Dendritic cell treated with granulocyte-macrophage colony-stimulating factor and Interleukin-4, amounts not matched to agents 40 ng/mL and 50 ng/mL, for 4 days (primary cell): ENCODE measurements around the gene SLC35B1.
"Not testable (repeated sequence)": the region's sequence is repeated elsewhere in the genome, so short reads cannot be mapped to it uniquely, and the experiment has no call there.

Experiments
- H3K27ac Mint-ChIP-seq: one replicate; pipeline ENCODE4 v1.8.0; 2022; ENCODE audit warnings: mild to moderate bottlenecking, mixed read lengths
- H3K27me3 Mint-ChIP-seq: one replicate; pipeline ENCODE4 v1.8.0; 2022; ENCODE audit warnings: mild to moderate bottlenecking, mixed read lengths
- H3K36me3 Mint-ChIP-seq: one replicate; pipeline ENCODE4 v1.8.0; 2022; ENCODE audit warnings: low read depth, mixed read lengths
- H3K4me1 Mint-ChIP-seq: one replicate; pipeline ENCODE4 v1.8.0; 2022; ENCODE audit warnings: low read depth, mixed read lengths
- H3K4me3 Mint-ChIP-seq: one replicate; pipeline ENCODE4 v1.8.0; 2022; ENCODE audit warnings: mild to moderate bottlenecking, moderate library complexity, mixed read lengths
- H3K9me3 Mint-ChIP-seq: one replicate; pipeline ENCODE4 v1.8.0; 2022; ENCODE audit warnings: mixed read lengths
- intact Hi-C: fragments of 100-400 bp; cut with micrococcal nuclease; formaldehyde crosslinking; loops from one replicate; pipeline ENCODE4 v1.15.0; 2022

Gene SLC35B1

DNA sequence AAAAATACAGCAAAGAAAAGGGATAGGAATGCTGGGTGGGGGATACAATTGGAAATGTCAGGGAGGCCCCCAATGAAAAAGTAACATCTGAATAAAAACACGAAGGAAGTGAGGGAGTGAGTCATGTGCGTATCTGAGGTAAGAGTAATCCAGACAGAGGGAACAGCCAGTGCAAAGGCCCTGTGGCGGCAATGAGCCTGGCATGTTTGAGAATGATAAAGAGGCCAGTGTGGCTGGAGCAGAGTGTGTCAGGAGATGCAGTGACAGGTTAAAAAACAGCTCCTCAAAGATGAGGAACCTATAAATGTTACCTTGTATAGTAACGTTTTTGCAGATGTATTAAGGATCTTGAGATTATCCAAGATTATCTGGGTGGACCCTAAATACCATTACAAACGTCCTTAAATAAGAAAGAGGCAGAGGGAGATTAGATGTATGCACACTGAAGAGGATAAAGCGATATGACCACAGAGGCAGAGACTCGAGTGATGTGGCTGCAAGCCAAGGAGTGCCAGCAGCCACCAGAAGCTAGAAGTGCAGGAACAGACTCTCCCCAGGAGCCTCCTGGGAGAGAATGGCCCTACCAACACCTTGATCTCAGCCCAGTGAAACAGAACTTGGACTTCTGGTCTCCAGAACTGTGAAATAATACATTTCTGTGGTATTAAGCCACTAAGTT, 17.8 kb upstream of the SLC35B1 start:
- intact Hi-C loops: no loop called here
- no peaks in the 10 kb centered on the region for H3K9me3 Mint-ChIP-seq
- H3K4me1 Mint-ChIP-seq: peaks cover 49% of the 10 kb centered on the region
- peak overlapping the region; percentile 1 for H3K27ac Mint-ChIP-seq
- H3K4me3 Mint-ChIP-seq: no peak overlapping the region
- no peaks in the 10 kb centered on the region for H3K27me3 Mint-ChIP-seq
- peaks cover 25% of the 10 kb centered on the region for H3K36me3 Mint-ChIP-seq

DNA sequence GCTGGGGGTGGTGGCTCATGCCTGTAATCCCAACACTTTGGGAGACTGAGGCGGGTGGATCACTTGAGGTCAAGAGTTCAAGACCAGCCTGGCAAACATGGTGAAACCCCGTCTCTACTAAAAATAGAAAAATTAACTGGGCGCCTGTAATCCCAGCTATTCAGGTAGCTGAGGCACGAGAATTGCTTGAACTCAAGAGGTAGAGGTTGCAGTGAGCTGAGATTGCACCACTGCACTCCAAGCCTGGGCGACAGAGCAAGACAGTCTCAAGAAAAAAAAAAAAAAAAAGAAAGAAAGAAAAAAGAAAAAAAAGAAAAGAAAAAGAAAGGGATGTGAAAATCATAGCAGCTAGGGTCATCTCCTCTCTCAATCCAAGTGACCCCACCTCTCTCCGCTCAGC, 16.8 kb upstream of the SLC35B1 start:
- Mint-ChIP-seq H3K36me3 (peaks cover 33% of the 10 kb centered on the region), H3K4me1 (peaks cover 41% of the 10 kb centered on the region)
- H3K27me3 Mint-ChIP-seq, intact Hi-C loops, H3K4me3 Mint-ChIP-seq, H3K27ac Mint-ChIP-seq, H3K9me3 Mint-ChIP-seq: not testable (repeated sequence)

DNA sequence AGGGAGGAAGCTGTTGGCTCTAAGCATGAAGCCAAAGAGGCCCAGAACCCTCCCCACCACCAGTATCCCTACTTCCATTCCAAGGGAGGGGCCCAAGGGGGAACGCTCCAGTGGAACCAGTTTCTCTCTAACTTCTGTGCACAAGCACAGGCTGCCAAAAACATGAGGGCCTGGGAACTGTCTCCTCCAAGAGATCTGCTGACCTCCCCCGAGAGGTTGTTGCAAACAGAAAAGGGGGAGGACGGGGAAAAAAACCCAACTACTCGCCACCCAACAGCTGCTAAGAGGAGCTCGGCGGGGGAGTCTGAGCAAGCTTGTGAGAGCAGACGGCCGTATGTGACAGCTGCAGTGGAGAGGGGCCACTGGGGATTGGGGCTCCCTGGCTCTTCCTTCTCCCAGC, 15.7 kb upstream of the SLC35B1 start:
- intact Hi-C loops: no loop called here
- H3K4me3 Mint-ChIP-seq: no peak overlapping the region
- H3K4me1 Mint-ChIP-seq: peaks cover 31% of the 10 kb centered on the region
- H3K27ac Mint-ChIP-seq: no peak overlapping the region
- no peaks in the 10 kb centered on the region for H3K27me3 Mint-ChIP-seq
- H3K9me3 Mint-ChIP-seq: no peaks in the 10 kb centered on the region
- H3K36me3 Mint-ChIP-seq: peaks cover 45% of the 10 kb centered on the region

GRCh38 chr17:49722066-49722465, 14.3 kb upstream of the SLC35B1 start:
- peak overlapping the region; percentile 33 for H3K27ac Mint-ChIP-seq
- H3K9me3 Mint-ChIP-seq: no peaks in the 10 kb centered on the region
- no peaks in the 10 kb centered on the region for H3K27me3 Mint-ChIP-seq
- no peak overlapping the region for H3K4me3 Mint-ChIP-seq
- intact Hi-C loops: no loop called here
- H3K4me1 Mint-ChIP-seq: peaks cover 19% of the 10 kb centered on the region
- H3K36me3 Mint-ChIP-seq: peaks cover 58% of the 10 kb centered on the region

DNA sequence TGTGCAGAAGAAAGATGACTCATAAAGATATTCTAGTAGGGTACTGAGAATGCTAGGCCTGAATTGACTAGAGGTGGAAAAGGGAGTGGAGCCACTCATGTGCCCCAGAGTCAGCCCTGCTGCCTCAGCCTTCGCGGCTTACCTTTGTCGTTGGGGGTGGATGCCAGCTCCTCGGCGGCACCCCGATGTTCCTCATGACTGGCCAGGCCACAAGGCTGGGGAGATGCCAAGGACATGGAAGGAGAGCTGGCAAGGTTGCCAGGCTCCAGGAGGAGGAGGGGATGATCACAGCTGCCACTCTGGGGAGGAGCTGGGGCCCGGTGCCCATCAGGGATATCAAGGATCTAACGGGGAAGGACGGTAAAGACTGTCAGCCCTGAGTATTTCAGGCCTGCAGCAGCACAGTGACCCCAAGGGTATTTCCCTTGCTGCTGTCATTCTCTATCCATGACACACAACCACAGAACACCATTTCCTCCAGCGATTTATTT, 9.7 kb upstream of the SLC35B1 start:
- H3K27ac Mint-ChIP-seq: no peak overlapping the region
- peaks cover 81% of the 10 kb centered on the region for H3K36me3 Mint-ChIP-seq
- no peaks in the 10 kb centered on the region for H3K9me3 Mint-ChIP-seq
- intact Hi-C loops: no loop called here
- H3K4me3 Mint-ChIP-seq: no peak overlapping the region
- H3K4me1 Mint-ChIP-seq: peaks cover 11% of the 10 kb centered on the region
- no peaks in the 10 kb centered on the region for H3K27me3 Mint-ChIP-seq

- Mint-ChIP-seq H3K4me1 (peaks cover 6% of the 10 kb centered on the region), H3K9me3 (no peaks in the 10 kb centered on the region), H3K36me3 (peaks cover 81% of the 10 kb centered on the region), H3K27ac (no peak overlapping the region), H3K27me3 (no peaks in the 10 kb centered on the region), H3K4me3 (no peak overlapping the region)
- intact Hi-C loops: no loop called here
These were observed 9.1 kb upstream of the SLC35B1 start for GRCh38 chr17:49716668-49717364.

- H3K27me3 Mint-ChIP-seq: no peaks in the 10 kb centered on the region
- intact Hi-C loops: no loop called here
- H3K9me3 Mint-ChIP-seq: no peaks in the 10 kb centered on the region
- no peak overlapping the region for H3K4me3 Mint-ChIP-seq
- peaks cover 85% of the 10 kb centered on the region for H3K36me3 Mint-ChIP-seq
- H3K4me1 Mint-ChIP-seq: no peaks in the 10 kb centered on the region
- H3K27ac Mint-ChIP-seq: no peak overlapping the region
These were observed 8.0 kb upstream of the SLC35B1 start for GRCh38 chr17:49715717-49716279.

DNA sequence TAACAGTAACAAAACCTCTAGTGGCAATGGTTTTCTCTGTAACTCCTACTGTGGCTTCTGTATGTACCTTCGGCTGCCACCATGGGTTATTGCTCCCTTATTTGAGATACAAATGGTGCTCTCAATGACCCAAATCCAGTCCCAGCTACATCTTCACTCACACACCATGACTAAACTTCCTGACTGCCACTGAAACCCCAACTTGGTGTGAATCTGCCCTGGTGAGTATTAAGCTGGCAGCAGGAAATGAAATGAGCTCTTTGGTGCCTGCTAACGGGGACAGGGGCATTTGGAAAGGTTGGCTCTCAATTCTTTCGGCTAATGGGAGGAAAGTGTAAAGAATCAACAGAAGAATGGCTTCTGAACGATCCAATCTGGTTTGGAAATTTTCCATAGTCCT, 7.5 kb upstream of the SLC35B1 start:
- Mint-ChIP-seq H3K36me3 (peaks cover 87% of the 10 kb centered on the region), H3K27me3 (no peaks in the 10 kb centered on the region), H3K9me3 (no peaks in the 10 kb centered on the region), H3K4me3 (no peak overlapping the region), H3K4me1 (no peaks in the 10 kb centered on the region), H3K27ac (no peak overlapping the region)
- intact Hi-C loops: no loop called here

DNA sequence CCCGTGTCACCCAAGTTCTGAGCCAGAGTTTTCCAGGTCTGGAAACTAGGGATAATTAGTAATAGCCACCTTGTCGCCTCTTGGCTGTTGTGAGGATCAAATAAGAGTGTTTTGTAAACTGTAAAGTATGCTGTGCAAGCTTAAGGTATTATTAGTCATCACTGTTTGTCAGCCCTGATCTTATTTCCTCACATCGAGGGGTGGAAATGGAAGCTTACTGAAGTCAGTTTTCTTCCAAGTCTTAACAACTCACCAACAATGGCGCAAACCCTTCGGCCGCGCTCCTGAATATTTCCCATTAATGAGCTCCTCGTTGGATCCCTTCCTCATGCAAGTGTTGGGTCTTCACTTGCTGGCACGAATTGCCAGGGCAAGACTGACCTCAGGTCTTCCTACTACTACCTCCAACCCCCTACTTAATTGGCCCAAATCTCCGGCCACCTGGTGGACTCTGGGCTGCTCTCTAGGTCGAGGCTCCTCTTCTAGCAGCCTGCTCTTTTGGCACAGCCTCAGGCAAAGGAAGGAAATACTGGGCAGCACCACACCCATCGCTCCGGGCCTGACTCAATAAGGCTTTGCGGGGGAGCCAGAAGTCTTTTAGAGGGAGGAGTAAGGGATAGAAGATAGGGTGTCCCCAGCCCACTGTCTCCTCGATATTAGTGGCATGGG, 885 bp upstream of the SLC35B1 start:
- intact Hi-C loops: loop anchor here (5.0 kb wide), 2 partner anchors 54 to 144 kb away; partner anchors contain the start of gene FAM117A
- H3K27me3 Mint-ChIP-seq: no peaks in the 10 kb centered on the region
- peak overlapping the region; percentile 98 for H3K27ac Mint-ChIP-seq
- peak overlapping the region; percentile 91 for H3K4me3 Mint-ChIP-seq
- peaks cover 65% of the 10 kb centered on the region for H3K36me3 Mint-ChIP-seq
- H3K4me1 Mint-ChIP-seq: peaks cover 38% of the 10 kb centered on the region
- H3K9me3 Mint-ChIP-seq: no peaks in the 10 kb centered on the region

DNA sequence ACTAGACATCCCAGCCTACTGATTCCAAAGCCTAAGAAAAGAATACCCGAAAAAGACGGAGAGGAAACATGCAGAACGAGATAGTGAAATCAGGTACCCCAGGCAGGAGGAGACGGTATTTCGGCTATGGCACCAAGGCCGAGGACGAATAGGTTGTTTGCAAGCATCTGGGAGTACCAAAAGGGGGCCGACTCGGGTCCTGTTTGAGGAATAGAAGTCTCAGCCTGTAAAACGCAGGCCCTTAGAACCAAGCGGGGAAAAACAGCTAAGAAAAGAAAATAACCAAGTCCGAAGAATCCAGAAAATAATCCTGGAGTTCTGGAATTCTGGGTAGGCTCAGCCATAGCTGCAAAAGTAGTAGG, 537 bp downstream of the SLC35B1 start:
- Mint-ChIP-seq H3K4me1 (peaks cover 38% of the 10 kb centered on the region), H3K27me3 (no peaks in the 10 kb centered on the region)

DNA sequence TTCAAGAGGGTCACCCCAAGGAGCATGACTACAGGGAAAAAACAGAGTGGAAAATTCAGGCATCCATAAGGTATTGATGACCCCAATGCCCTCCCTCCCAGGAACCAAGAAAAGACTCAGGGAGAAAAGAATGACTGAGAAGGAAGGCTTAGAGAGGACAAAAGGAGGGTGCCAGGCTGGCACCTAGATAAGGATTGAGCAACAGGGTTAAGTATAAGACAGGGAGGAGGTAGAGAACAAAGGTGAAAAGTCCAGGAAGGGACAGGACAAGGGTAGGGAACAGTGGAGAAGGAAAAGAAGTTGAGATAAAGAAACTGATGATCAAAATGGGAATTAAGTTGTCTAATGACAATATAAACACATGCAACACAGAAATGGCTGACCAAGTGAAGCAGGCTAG, 2.5 kb downstream of the SLC35B1 start:
- H3K27ac Mint-ChIP-seq: no peak overlapping the region
- intact Hi-C loops: loop anchor here (2.0 to 5.0 kb wide), 3 partner anchors 57 to 147 kb away; partner anchors contain the start of gene FAM117A
- no peak overlapping the region for H3K4me3 Mint-ChIP-seq
- peaks cover 50% of the 10 kb centered on the region for H3K4me1 Mint-ChIP-seq
- H3K27me3 Mint-ChIP-seq: no peaks in the 10 kb centered on the region
- H3K9me3 Mint-ChIP-seq: no peaks in the 10 kb centered on the region
- H3K36me3 Mint-ChIP-seq: peaks cover 75% of the 10 kb centered on the region

More for the DNA sequence above, 537 bp downstream of the SLC35B1 start:
- intact Hi-C loops: loop anchor here (1.0 to 5.0 kb wide), 3 partner anchors 55 to 145 kb away; partner anchors contain the start of gene FAM117A
- Mint-ChIP-seq H3K9me3 (no peaks in the 10 kb centered on the region), H3K27ac (peak overlapping the region; percentile 98), H3K4me3 (peak overlapping the region; percentile 91), H3K36me3 (peaks cover 72% of the 10 kb centered on the region)

GRCh38 chr17:49703557-49704277, 4.0 kb downstream of the SLC35B1 start:
- H3K4me1 Mint-ChIP-seq: peaks cover 49% of the 10 kb centered on the region
- no peak overlapping the region for H3K27ac Mint-ChIP-seq
- peaks cover 88% of the 10 kb centered on the region for H3K36me3 Mint-ChIP-seq
- H3K4me3 Mint-ChIP-seq: no peak overlapping the region
- no peaks in the 10 kb centered on the region for H3K9me3 Mint-ChIP-seq
- intact Hi-C loops: loop anchor here (2.0 kb wide), 1 partner anchor 133 kb away; no protein-coding TSS in a partner anchor
- H3K27me3 Mint-ChIP-seq: no peaks in the 10 kb centered on the region

- Mint-ChIP-seq H3K4me1 (peaks cover 46% of the 10 kb centered on the region), H3K27me3 (no peaks in the 10 kb centered on the region), H3K27ac (no peak overlapping the region), H3K36me3 (peaks cover 71% of the 10 kb centered on the region), H3K9me3 (no peaks in the 10 kb centered on the region), H3K4me3 (no peak overlapping the region)
- intact Hi-C loops: no loop called here
These were observed 6.8 kb downstream of the SLC35B1 start for GRCh38 chr17:49700960-49701359.
